SHP77 (cell line): ENCODE data around the gene CASQ2.

Source experiments
- DNase-seq, 2 experiments: peaks; one replicate each; lab custom pipeline; 2025; lab: John Stamatoyannopoulos, UW

CASQ2 gene

DNA sequence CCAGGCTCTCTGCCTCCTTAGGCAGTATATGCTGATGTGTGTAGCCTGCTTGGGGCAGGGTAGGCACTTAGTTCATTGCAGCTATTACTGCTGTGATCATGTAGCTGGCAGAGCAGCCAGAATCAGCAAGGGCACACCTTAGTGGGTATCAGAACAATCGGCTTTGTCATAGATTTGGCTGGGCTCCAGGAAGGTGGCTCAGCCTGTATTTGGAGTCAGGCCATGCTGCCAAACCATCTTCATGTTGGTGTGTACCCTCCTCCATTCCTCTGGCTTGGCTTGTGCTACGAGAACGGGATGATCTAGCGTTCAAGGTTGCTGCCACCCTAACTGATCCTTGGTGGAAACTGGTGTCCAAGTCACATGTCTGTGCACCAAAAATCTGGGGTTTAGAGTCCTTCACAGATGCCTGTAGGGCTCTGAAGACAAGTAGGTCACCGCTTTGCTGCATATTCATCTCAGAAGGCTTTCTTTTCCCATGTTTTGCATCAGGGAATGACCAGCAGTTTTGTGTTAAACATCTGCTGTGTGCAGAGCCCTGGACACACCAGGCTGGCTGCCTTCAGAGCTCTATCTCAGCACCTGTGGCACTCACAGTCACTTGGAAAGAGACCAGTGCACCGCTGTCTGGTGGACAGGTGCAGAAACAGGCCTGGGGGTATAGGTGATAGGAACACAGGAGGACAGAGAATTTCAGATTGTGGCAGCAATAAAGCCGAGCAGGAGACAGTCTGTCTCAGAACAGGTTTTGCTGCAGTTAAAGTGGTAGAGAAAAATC lies 103.0 kb downstream of the CASQ2 start:
- peak in 1 of 2 experiments; percentile 20 for DNase-seq

DNA sequence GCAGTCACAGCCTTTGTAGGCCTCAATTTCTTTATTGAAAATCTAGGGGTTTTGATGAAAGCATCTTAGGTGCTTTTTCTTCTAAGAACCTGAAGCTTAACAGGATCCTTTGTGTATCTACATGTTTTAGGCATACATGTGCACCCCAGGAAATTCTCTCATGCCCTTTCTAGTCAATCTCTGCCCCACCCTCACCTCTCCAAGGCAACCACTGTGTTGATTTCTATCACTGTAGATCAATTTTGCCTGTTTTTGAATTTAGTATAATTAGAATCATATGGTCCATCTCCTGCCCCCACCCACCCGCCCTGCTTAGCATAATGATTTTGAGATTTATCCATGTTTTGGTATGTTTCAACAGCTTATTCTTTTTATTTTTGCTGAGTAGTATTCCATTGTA lies 107.4 kb downstream of the CASQ2 start:
- no peak for DNase-seq

DNA sequence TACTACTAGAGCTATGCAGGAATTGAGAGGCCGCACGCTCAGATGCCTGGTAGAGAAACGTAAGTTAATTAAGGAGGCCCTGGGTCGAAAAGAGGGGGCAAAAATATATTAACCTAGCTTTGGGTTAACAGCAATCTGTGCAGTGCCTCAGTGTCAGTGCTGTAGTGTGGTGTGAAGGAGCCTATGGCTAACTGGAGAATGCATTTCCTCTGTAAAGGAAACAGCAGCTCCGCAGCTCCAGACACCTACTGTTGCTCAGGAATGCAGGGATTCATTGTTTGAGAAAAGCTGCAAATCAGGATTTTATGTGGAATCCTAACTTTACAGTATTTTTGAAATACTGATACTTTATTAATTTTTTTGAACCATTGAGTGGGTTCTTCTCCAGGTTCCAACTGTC lies 108.4 kb downstream of the CASQ2 start:
- DNase-seq, result no peak

DNA sequence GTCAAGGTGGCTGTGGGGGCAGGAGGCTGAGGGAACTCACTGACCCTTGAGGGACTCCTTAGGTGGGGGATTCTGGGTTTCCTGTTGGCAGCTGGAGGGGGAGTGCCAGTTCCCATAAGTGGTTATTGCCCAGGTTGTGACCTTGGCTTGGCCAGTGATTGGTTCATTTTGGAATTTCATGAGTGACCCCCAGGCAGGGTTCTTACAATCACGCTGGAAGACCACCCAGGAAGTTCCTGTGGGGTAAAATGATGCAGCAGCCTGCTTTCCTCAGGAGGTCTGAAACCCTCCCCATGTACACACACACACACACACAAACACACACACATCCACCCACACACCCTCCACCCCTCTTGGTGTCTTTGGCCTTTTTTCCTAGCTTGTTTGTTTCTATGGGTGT lies 109.9 kb downstream of the CASQ2 start:
- DNase-seq, result no peak

DNA sequence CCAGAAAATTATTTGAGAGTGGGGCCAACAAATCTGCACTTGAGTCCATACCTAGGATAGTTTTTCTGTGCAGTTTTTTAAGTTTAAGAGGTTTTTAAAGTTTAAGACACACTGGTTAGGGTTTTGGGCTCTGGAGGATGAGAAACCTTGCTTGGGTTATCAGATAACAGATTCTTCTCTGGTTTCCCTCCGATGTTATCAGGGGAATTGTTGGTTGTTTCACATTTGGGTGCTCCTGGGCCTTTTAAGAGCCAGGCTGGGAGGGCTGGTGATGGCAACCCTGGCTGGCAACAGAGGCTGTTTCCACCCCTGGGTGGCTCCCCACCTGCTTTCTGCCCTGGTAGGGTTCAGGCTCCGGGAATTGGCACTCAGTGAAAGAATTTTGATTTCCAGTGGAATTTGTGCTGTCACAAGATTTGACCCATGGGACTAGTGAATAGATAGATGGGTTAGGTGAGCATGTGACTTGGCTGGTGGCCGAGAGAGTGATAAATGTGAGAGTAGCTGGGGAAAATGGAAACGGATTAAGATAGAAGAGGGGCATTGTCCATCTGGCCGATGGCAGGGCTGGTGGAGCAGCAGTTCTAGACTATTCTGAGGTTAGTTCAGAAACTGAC lies 111.9 kb downstream of the CASQ2 start:
- DNase-seq, result no peak

- no peak for DNase-seq
Observed at GRCh38 chr1:115655916-115656315, 112.6 kb downstream of the CASQ2 start.

- no peak for DNase-seq
Observed at GRCh38 chr1:115655306-115655663, 113.2 kb downstream of the CASQ2 start.

DNA sequence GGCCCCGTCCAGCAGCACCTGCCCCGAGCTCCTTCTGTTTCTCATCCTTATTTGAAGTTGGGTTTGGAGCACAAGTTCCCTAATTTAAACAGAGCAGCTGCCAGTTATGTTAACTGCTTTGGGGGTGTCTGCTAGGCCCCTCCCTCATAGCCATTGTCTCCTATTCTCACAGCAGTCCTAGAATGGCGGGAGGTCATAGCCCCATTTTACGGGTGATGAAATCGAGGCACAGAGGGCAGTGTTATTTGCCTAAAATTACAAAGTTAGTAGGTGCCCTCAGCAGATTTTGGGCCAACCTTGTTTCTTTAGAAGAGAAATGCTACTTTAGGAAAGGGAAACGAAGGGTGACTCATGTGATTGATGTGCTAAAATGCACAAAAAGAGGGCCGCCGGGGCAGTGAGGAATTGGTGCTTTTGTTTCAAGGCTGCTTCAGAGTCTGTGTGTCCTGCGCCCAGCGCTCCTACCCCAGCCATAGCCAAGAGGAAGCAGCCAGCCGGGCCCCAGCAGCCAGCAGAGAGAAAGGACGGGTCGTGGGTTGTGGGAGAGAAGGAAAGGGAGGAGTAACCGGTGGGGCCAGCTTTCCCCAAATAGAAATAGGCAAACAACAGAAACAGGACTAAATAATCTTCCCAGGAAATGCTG lies 113.7 kb downstream of the CASQ2 start:
- no peak for DNase-seq

DNA sequence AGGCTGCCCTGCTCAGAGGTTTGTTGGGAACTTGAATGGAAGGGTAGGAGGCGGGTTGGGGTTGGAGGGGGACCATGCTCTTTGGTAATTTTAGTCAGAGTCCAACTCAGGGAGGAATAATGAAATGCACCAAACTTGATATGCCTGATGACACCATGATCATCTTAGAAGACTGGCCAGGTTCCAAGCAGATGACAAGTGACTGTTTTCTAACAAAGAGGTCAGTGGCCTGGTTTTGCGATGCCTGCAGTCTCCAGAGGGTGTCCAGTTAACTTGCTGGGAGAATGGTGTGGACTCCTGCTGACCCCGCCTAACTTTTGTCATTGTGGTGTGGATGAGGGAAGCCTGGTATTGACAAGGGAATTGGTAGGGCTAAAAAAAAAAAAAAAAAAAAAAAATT lies 114.4 kb downstream of the CASQ2 start:
- DNase-seq, result no peak

DNA sequence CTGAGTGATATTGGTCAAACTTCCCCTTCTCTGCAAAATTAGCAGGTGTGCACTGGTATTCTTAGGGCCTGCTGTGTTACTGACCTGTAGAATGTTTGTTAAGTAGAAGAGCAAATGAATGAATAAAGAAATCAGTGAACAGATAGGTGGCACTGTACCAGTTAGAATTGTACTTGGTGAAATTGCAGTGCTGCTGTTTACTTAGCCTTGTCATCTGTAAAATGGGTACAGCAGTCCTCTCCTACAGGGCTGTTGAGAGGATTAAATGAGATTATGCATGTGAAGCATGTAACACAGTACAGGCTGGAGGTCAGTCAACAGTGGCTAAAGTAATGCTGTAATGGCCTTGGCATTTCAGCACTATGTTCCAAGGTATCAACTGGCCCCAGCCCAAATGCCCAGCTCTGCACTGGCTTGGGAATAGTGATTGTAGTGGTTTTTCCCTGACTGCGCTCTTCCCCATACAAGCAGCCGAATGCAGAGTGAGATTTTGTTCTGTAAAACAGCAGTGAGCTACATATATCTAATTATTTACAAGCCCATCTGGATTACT lies 116.2 kb downstream of the CASQ2 start:
- DNase-seq, result no peak

DNA sequence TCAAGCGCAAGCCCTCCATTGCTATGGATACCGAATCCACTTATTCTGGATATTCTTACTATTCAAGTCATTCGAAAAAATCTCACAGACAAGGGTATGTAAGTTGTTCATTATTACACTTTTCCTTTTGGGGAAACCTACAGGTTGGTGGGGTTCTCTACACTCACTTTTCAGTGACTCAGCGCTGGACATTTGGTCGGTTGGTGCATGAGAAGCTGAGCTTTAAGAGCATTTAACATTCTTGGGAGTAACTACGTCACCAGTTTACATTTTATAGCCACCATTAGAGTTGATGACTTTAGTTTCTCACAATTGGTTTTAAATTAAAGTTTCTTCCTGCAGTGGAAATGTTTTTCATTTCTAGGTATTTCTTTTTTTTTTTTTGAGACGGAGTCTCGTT lies 117.1 kb downstream of the CASQ2 start:
- no peak for DNase-seq

GRCh38 chr1:115650961-115651360 lies 117.6 kb downstream of the CASQ2 start:
- DNase-seq, result no peak
